T-helper 17 cell (primary cell): ENCODE results near the gene HMGN4. TPM values are rescaled to one million over a fixed set of nuclear protein-coding genes. Genes with fewer than 3 reads are reported as not detected.
"Not testable (repeated sequence)": the region's sequence is repeated elsewhere in the genome, so short reads cannot be mapped to it uniquely, and the experiment has no call there.

Source experiments
- ATAC-seq: fragments of 150-1000 bp; cut with Tn5 transposase; 2 replicates; pipeline ENCODE4 v1.10.0; 2021; ENCODE audit warnings: mild to moderate bottlenecking, moderate library complexity
- DNase-seq, 3 donors: peaks; one replicate each; pipeline versions ENCODE4 v3.0.0 to v3.0.0-alpha.2; 2020 to 2021
- H3K9me3 ChIP-seq: one replicate; pipeline ENCODE4 v1.7.0; 2013; ENCODE audit warnings: low read length, mild to moderate bottlenecking; ENCODE audit not compliant: control insufficient read depth, poor library complexity, severe bottlenecking
- H3K27ac Mint-ChIP-seq: one replicate; pipeline ENCODE4 v1.8.0; 2022; ENCODE audit warnings: mild to moderate bottlenecking, moderate library complexity, mixed read lengths
- H3K27me3 Mint-ChIP-seq: one replicate; pipeline ENCODE4 v1.8.0; 2022; ENCODE audit warnings: mixed read lengths
- H3K36me3 Mint-ChIP-seq: one replicate; pipeline ENCODE4 v1.8.0; 2022; ENCODE audit warnings: low read depth, mixed read lengths
- H3K4me1 Mint-ChIP-seq: one replicate; pipeline ENCODE4 v1.8.0; 2022; ENCODE audit warnings: mild to moderate bottlenecking, mixed read lengths
- H3K4me3 Mint-ChIP-seq: one replicate; pipeline ENCODE4 v1.8.0; 2022; ENCODE audit warnings: mild to moderate bottlenecking, moderate library complexity, mixed read lengths
- total RNA-seq, 4 donors: library from RNA in 2 of 4; stranded (reverse) in 2 of 4; gene quantifications; one replicate each; pipeline ENCODE4 v1.2.3 and lab custom pipeline; 2022 to 2026

Gene HMGN4
- total RNA-seq (10 to 100 TPM; 54.7 to 60.1 TPM), total RNA-seq (lab: John Stamatoyannopoulos, UW) (68.1 to 165 reads per million in 2 donors)

- peaks cover 5% of the 10 kb centered on the region for H3K36me3 Mint-ChIP-seq
These were observed at the start of gene HMGN4 for GRCh38 chr6:26537846-26538571. HMGN4 (plus strand) TSS chr6:26538366; CDS start chr6:26545207, 6,841 bp downstream.

GRCh38 chr6:26489996-26490964 is 47.9 kb upstream of the HMGN4 start:
- Mint-ChIP-seq H3K4me3 (no peak overlapping the region), H3K36me3 (peaks cover 2% of the 10 kb centered on the region), H3K27me3 (peaks cover 12% of the 10 kb centered on the region), H3K4me1 (peaks cover 8% of the 10 kb centered on the region), H3K27ac (no peak overlapping the region)
- no peak for DNase-seq
- H3K9me3 ChIP-seq: no peaks in the 10 kb centered on the region
- ATAC-seq: no peak

More at GRCh38 chr6:26537846-26538571, at the start of gene HMGN4:
- no peaks in the 10 kb centered on the region for H3K27me3 Mint-ChIP-seq
- H3K9me3 ChIP-seq: no peaks in the 10 kb centered on the region
- DNase-seq: peak; percentile 62 to 74 (median 72)
- H3K4me3 Mint-ChIP-seq: peak within 1 kb of the TSS; percentile 76
- peak within 1 kb of the TSS; percentile 91 for H3K27ac Mint-ChIP-seq
- H3K4me1 Mint-ChIP-seq: peaks cover 46% of the 10 kb centered on the region
- peak; percentile 73 for ATAC-seq

GRCh38 chr6:26491604-26492003 is 46.6 kb upstream of the HMGN4 start:
- Mint-ChIP-seq H3K36me3 (peaks cover 2% of the 10 kb centered on the region), H3K4me3 (no peak overlapping the region), H3K4me1 (peaks cover 8% of the 10 kb centered on the region), H3K27ac (no peak overlapping the region), H3K27me3 (peaks cover 12% of the 10 kb centered on the region)
- no peaks in the 10 kb centered on the region for H3K9me3 ChIP-seq
- ATAC-seq (no peak), DNase-seq (no peak)

DNA sequence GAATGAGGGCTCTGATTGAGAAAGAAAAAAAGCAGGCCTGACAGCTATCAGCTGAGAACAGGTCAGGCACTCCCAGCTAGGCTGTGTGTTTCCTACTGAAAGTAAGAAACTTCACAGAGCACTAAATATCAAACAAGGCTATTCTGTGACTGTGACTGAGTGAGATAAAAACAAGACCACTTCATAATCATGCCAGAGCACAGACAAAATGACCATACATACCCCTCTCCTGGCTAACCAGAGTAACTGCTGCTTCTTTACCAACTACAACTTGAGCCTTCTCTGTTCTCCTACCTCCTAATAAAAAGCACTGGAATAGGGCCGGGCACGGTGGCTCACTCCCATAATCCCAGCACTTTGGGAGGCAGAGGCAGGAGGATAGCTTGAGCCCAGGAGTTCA is 44.9 kb upstream of the HMGN4 start:
- no peak overlapping the region for H3K27ac Mint-ChIP-seq
- H3K4me3 Mint-ChIP-seq: no peak overlapping the region
- DNase-seq (no peak), ATAC-seq (peak; percentile 57)
- H3K27me3 Mint-ChIP-seq: peaks cover 12% of the 10 kb centered on the region
- H3K9me3 ChIP-seq: no peaks in the 10 kb centered on the region
- H3K4me1 Mint-ChIP-seq: peaks cover 8% of the 10 kb centered on the region
- peaks cover 2% of the 10 kb centered on the region for H3K36me3 Mint-ChIP-seq

GRCh38 chr6:26494117-26494516 is 44.0 kb upstream of the HMGN4 start:
- DNase-seq (no peak), ATAC-seq (no peak)
- H3K4me3 Mint-ChIP-seq: no peak overlapping the region
- no peaks in the 10 kb centered on the region for H3K9me3 ChIP-seq
- peak overlapping the region; percentile 66 for H3K27ac Mint-ChIP-seq
- H3K4me1 Mint-ChIP-seq: peaks cover 8% of the 10 kb centered on the region
- H3K27me3 Mint-ChIP-seq: peaks cover 12% of the 10 kb centered on the region
- H3K36me3 Mint-ChIP-seq: peaks cover 2% of the 10 kb centered on the region

GRCh38 chr6:26495281-26495680 is 42.9 kb upstream of the HMGN4 start:
- Mint-ChIP-seq H3K27me3 (peaks cover 12% of the 10 kb centered on the region), H3K36me3 (peaks cover 2% of the 10 kb centered on the region), H3K4me3 (no peak overlapping the region), H3K4me1 (peaks cover 11% of the 10 kb centered on the region), H3K27ac (peak overlapping the region; percentile 66)
- DNase-seq: no peak
- H3K9me3 ChIP-seq: no peaks in the 10 kb centered on the region
- ATAC-seq: no peak

GRCh38 chr6:26497610-26498009 is 40.6 kb upstream of the HMGN4 start:
- peaks cover 20% of the 10 kb centered on the region for H3K4me1 Mint-ChIP-seq
- H3K9me3 ChIP-seq: no peaks in the 10 kb centered on the region
- no peak for ATAC-seq
- H3K4me3 Mint-ChIP-seq: no peak overlapping the region
- no peak overlapping the region for H3K27ac Mint-ChIP-seq
- peaks cover 25% of the 10 kb centered on the region for H3K27me3 Mint-ChIP-seq
- H3K36me3 Mint-ChIP-seq: peaks cover 2% of the 10 kb centered on the region
- DNase-seq: no peak

GRCh38 chr6:26500102-26500501 is 38.1 kb upstream of the HMGN4 start, which contains the start of gene BTN1A1:
BTN1A1 (plus strand) TSS chr6:26500303; CDS start chr6:26501287, 984 bp downstream.
- H3K9me3 ChIP-seq: no peaks in the 10 kb centered on the region
- peaks cover 2% of the 10 kb centered on the region for H3K36me3 Mint-ChIP-seq
- ATAC-seq (no peak), DNase-seq (no peak)
- peak within 1 kb of the TSS; percentile 79 for H3K4me3 Mint-ChIP-seq
- no peak within 1 kb of the TSS for H3K27ac Mint-ChIP-seq
- peaks cover 27% of the 10 kb centered on the region for H3K27me3 Mint-ChIP-seq
- H3K4me1 Mint-ChIP-seq: peaks cover 17% of the 10 kb centered on the region

GRCh38 chr6:26501482-26501986 is 36.6 kb upstream of the HMGN4 start:
- Mint-ChIP-seq H3K36me3 (peaks cover 5% of the 10 kb centered on the region), H3K4me1 (peaks cover 17% of the 10 kb centered on the region), H3K4me3 (peak overlapping the region; percentile 79), H3K27ac (peak overlapping the region; percentile 74), H3K27me3 (peaks cover 35% of the 10 kb centered on the region)
- ATAC-seq: peak; percentile 75
- H3K9me3 ChIP-seq: no peaks in the 10 kb centered on the region
- DNase-seq: peak; percentile 9 to 22 (median 13)

- no peak for ATAC-seq
- Mint-ChIP-seq H3K4me3 (peak overlapping the region; percentile 79), H3K27me3 (peaks cover 37% of the 10 kb centered on the region), H3K4me1 (peaks cover 17% of the 10 kb centered on the region), H3K27ac (peak overlapping the region; percentile 74), H3K36me3 (peaks cover 5% of the 10 kb centered on the region)
- DNase-seq: no peak
- H3K9me3 ChIP-seq: no peaks in the 10 kb centered on the region
These were observed 36.0 kb upstream of the HMGN4 start for GRCh38 chr6:26502165-26502564.

- no peak for DNase-seq
- Mint-ChIP-seq H3K27me3 (peaks cover 37% of the 10 kb centered on the region), H3K4me3 (no peak overlapping the region), H3K4me1 (peaks cover 17% of the 10 kb centered on the region), H3K27ac (no peak overlapping the region), H3K36me3 (peaks cover 5% of the 10 kb centered on the region)
- no peaks in the 10 kb centered on the region for H3K9me3 ChIP-seq
- ATAC-seq: no peak
These were observed 35.5 kb upstream of the HMGN4 start for GRCh38 chr6:26502626-26503025.

DNA sequence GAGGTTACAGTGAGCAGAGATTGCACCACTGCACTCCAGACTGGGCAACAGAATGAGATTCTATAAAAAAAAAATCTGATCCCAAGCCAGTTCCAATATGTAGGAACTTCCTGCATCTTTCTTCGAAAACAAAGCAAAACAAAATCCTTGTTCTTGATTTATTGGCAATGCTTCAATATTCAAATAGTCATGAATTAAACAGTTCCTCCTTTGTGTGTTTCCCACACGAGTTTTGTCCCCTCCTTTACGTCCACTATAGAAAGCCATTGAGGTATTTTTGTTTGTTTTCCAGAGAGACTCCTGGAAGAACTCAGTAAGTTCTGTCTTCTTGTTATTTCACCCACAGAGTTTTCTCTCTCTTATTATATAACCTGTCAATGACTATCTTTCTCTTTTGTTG is 30.5 kb upstream of the HMGN4 start:
- H3K4me1 Mint-ChIP-seq: peaks cover 3% of the 10 kb centered on the region
- peaks cover 25% of the 10 kb centered on the region for H3K27me3 Mint-ChIP-seq
- no peak overlapping the region for H3K27ac Mint-ChIP-seq
- no peak overlapping the region for H3K4me3 Mint-ChIP-seq
- H3K36me3 Mint-ChIP-seq: peaks cover 6% of the 10 kb centered on the region
- no peak for DNase-seq
- ATAC-seq: no peak
- no peaks in the 10 kb centered on the region for H3K9me3 ChIP-seq

DNA sequence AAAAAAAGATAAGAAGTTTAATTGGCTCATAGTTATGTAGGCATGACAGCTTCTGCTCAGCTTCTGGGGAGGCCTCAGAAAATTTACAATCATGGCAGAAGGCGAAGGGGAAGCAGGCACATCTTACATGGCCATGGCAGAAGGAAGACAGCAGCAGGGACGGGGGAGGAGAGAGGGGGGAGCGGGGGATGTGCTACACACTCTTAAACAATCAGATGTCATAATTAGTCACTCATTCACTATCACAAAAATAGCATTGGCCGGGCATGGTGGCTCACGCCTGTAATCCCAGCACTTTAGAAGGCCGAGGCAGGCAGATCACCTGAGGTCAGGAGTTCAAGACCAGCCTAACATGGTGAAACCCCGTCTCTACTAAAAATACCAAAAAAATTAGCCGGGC is 27.1 kb upstream of the HMGN4 start:
- not testable (repeated sequence) for H3K4me1 Mint-ChIP-seq, H3K27ac Mint-ChIP-seq, ATAC-seq

More for the DNA sequence above, 27.1 kb upstream of the HMGN4 start:
- H3K4me3 Mint-ChIP-seq, H3K27me3 Mint-ChIP-seq, DNase-seq, H3K9me3 ChIP-seq, H3K36me3 Mint-ChIP-seq: not testable (repeated sequence)
